ENCODE results near the gene PTCHD4.

PTCHD4 gene

DNA sequence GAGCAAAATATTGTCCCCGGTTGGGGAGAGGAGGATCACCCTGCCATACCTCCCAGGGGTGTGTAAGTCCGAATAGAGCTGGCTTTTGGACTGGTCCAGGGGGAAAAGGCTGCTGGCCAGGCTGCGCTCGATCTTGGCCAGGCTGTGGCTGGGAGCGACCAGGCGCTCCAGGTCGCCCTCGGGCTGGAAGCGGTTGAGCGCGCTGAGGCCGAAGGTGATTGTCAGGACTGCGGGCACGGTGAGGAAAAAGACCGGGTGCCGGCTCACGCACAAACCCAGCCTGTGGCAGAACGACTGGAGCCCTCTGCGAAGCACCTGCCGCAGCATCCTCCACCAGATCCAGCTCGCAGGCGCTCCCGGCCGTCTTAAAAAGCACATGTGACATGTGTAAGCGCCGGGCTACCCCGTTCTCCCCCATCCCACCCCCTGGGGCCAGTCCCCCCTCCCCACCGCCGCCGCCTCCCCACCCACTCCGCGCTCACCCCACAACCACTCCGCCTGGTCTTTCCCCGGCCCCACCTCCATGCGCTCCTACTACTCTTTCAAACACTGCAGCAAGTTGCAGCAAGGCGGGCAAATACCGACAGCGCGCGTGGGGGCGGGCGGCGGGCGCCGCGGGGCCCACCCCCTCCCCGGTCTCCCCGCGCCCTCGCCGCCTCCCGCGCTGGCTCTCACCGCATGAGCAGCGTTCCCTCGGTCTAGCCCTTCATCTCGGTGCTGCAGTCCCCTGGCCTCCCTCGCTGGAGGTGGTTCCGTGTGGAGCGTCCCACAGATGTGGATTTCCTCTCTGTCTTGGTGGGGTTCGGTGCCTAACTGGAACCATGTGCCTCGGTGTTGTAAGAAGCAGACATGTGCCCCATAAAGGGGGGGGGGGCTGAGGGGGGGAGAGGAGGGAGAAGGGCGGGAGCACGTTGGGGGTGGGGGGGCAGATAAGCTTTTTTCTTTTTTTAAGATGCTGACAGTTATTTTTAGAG is 42.4 kb downstream of the PTCHD4 start:
- H3K4me3 ChIP-seq (ENCODE audit: low read length) = no peak overlapping the region
- no peak overlapping the region for H3K9ac ChIP-seq (ENCODE audit: low read length)
- no peaks in the 10 kb centered on the region for H3K36me3 ChIP-seq (ENCODE audit: control insufficient read depth, insufficient read depth, low read length)
- no peaks in the 10 kb centered on the region for H3K9me3 ChIP-seq (ENCODE audit: control insufficient read depth, low read length)
- no peaks in the 10 kb centered on the region for H3K4me1 ChIP-seq (ENCODE audit: control insufficient read depth, insufficient read depth, low read length)
- H3K27me3 ChIP-seq (ENCODE audit: control insufficient read depth, insufficient read depth, low read length) = peaks cover 21% of the 10 kb centered on the region

- Histone ChIP-seq H3K36me3 (ENCODE audit: control insufficient read depth, insufficient read depth, low read length) (no peaks in the 10 kb centered on the region), H3K27me3 (ENCODE audit: control insufficient read depth, insufficient read depth, low read length) (peaks cover 21% of the 10 kb centered on the region), H3K4me1 (ENCODE audit: control insufficient read depth, insufficient read depth, low read length) (no peaks in the 10 kb centered on the region), H3K9ac (ENCODE audit: low read length) (no peak overlapping the region), H3K4me3 (ENCODE audit: low read length) (no peak overlapping the region), H3K9me3 (ENCODE audit: control insufficient read depth, low read length) (no peaks in the 10 kb centered on the region)
Measured at GRCh38 chr6:48067886-48068277, 43.1 kb downstream of the PTCHD4 start.

- Histone ChIP-seq H3K4me3 (ENCODE audit: low read length) (no peak overlapping the region), H3K27me3 (ENCODE audit: control insufficient read depth, insufficient read depth, low read length) (peaks cover 21% of the 10 kb centered on the region), H3K4me1 (ENCODE audit: control insufficient read depth, insufficient read depth, low read length) (no peaks in the 10 kb centered on the region), H3K9ac (ENCODE audit: low read length) (no peak overlapping the region), H3K9me3 (ENCODE audit: control insufficient read depth, low read length) (no peaks in the 10 kb centered on the region), H3K36me3 (ENCODE audit: control insufficient read depth, insufficient read depth, low read length) (no peaks in the 10 kb centered on the region)
Measured at GRCh38 chr6:48067148-48067712, 43.8 kb downstream of the PTCHD4 start.

- Histone ChIP-seq H3K9me3 (ENCODE audit: control insufficient read depth, low read length) (no peaks in the 10 kb centered on the region), H3K4me1 (ENCODE audit: control insufficient read depth, insufficient read depth, low read length) (no peaks in the 10 kb centered on the region), H3K27me3 (ENCODE audit: control insufficient read depth, insufficient read depth, low read length) (no peaks in the 10 kb centered on the region), H3K4me3 (ENCODE audit: low read length) (no peak overlapping the region), H3K9ac (ENCODE audit: low read length) (no peak overlapping the region), H3K36me3 (ENCODE audit: control insufficient read depth, insufficient read depth, low read length) (no peaks in the 10 kb centered on the region)
Measured at GRCh38 chr6:48061265-48061990, 49.6 kb downstream of the PTCHD4 start.
